Left kidney (tissue), 8 donors: ENCODE results near the gene HMGB3. TPM values are rescaled to one million over a fixed set of nuclear protein-coding genes. Genes with fewer than 3 reads are reported as not detected.
"Not testable (repeated sequence)": the region's sequence is repeated elsewhere in the genome, so short reads cannot be mapped to it uniquely, and the experiment has no call there.

Source experiments
- DNase-seq: peaks from one replicate; pipeline ENCODE4 v3.0.0-alpha.2; 2013
- long read RNA-seq, 8 donors: transcript quantifications; one replicate each; lab custom pipeline, GENCODE V29; 2026
- polyA plus RNA-seq: library from polyadenylated mRNA; unstranded; fragments of 120-200 nt; gene quantifications from one replicate; pipeline ENCODE4 v1.2.1, GENCODE V29; 2013; ENCODE audit not compliant: insufficient read length

The HMGB3 gene
- polyA plus RNA-seq = 159 TPM
- long read RNA-seq, donor 1, transcript HMGB3-201 (5 exons, 3,560 nt) = major isoform, 21 of 95 reads
- long read RNA-seq, donor 1, partial matches to known transcripts = 66 of 95 reads
- long read RNA-seq, donor 1, other reads (novel, unspliced or antisense) = 0 of 95 reads
- long read RNA-seq, donor 2, transcript HMGB3-201 (5 exons, 3,560 nt) = major isoform, 27 of 71 reads
- long read RNA-seq, donor 2, partial matches to known transcripts = 38 of 71 reads
- long read RNA-seq, donor 2, other reads (novel, unspliced or antisense) = 0 of 71 reads
- long read RNA-seq, donor 3, transcript HMGB3-201 (5 exons, 3,560 nt) = major isoform, 21 of 60 reads
- long read RNA-seq, donor 3, partial matches to known transcripts = 34 of 60 reads
- long read RNA-seq, donor 3, other reads (novel, unspliced or antisense) = 0 of 60 reads
- long read RNA-seq, donor 4 = 0 reads
- long read RNA-seq, donor 5, transcript HMGB3-201 (5 exons, 3,560 nt) = major isoform, 48 of 97 reads
- long read RNA-seq, donor 5, partial matches to known transcripts = 45 of 97 reads
- long read RNA-seq, donor 5, other reads (novel, unspliced or antisense) = 0 of 97 reads
- long read RNA-seq, donor 6, transcript HMGB3-205 (5 exons, 793 nt) = minor isoform, 6 of 86 reads
- long read RNA-seq, donor 6, transcript HMGB3-201 (5 exons, 3,560 nt) = major isoform, 37 of 86 reads
- long read RNA-seq, donor 6, partial matches to known transcripts = 42 of 86 reads
- long read RNA-seq, donor 6, other reads (novel, unspliced or antisense) = 0 of 86 reads
- long read RNA-seq, donor 7, transcript HMGB3-201 (5 exons, 3,560 nt) = major isoform, 40 of 89 reads
- long read RNA-seq, donor 7, transcript HMGB3-205 (5 exons, 793 nt) = minor isoform, 5 of 89 reads
- long read RNA-seq, donor 7, partial matches to known transcripts = 44 of 89 reads
- long read RNA-seq, donor 7, other reads (novel, unspliced or antisense) = 0 of 89 reads
- long read RNA-seq, donor 8, transcript HMGB3-201 (5 exons, 3,560 nt) = major isoform, 17 of 30 reads
- long read RNA-seq, donor 8, partial matches to known transcripts = 11 of 30 reads
- long read RNA-seq, donor 8, other reads (novel, unspliced or antisense) = 0 of 30 reads

GRCh38 chrX:150982788-150983520 lies at the start of gene HMGB3:
Gene HMGB3, plus strand, starts transcription at chrX:150983335. Its CDS starts 2,265 bp downstream, at chrX:150985600.
- peak; percentile 86 for DNase-seq

- no peak for DNase-seq
These were observed 49.2 kb upstream of the HMGB3 start for GRCh38 chrX:150933945-150934350.

- no peak for DNase-seq
These were observed 48.7 kb upstream of the HMGB3 start for GRCh38 chrX:150934453-150934852.

- no peak for DNase-seq
These were observed 47.7 kb upstream of the HMGB3 start for GRCh38 chrX:150935467-150935866.

- DNase-seq = no peak
These were observed 46.6 kb upstream of the HMGB3 start for GRCh38 chrX:150936556-150936955.

- DNase-seq = no peak
These were observed 42.2 kb upstream of the HMGB3 start for GRCh38 chrX:150940844-150941495.

- DNase-seq = no peak
These were observed 41.6 kb upstream of the HMGB3 start for GRCh38 chrX:150941580-150941979.

- DNase-seq = no peak
These were observed 40.1 kb upstream of the HMGB3 start for GRCh38 chrX:150942942-150943594.

GRCh38 chrX:150944233-150944632 lies 38.9 kb upstream of the HMGB3 start:
- DNase-seq = no peak

GRCh38 chrX:150954951-150955350 lies 28.2 kb upstream of the HMGB3 start:
- no peak for DNase-seq

- no peak for DNase-seq
These were observed 27.5 kb upstream of the HMGB3 start for GRCh38 chrX:150955590-150955989.

GRCh38 chrX:150958177-150958576 lies 25.0 kb upstream of the HMGB3 start:
- DNase-seq = no peak

GRCh38 chrX:150959557-150959956 lies 23.6 kb upstream of the HMGB3 start:
- DNase-seq = no peak

GRCh38 chrX:150961631-150962030 lies 21.5 kb upstream of the HMGB3 start:
- DNase-seq = no peak

- DNase-seq = not testable (repeated sequence)
These were observed 18.7 kb upstream of the HMGB3 start for GRCh38 chrX:150964416-150964815.

- DNase-seq = no peak
These were observed 16.9 kb upstream of the HMGB3 start for GRCh38 chrX:150966235-150966634.

GRCh38 chrX:150966742-150967141 lies 16.4 kb upstream of the HMGB3 start:
- no peak for DNase-seq

- no peak for DNase-seq
These were observed 15.3 kb upstream of the HMGB3 start for GRCh38 chrX:150967786-150968185.

- DNase-seq = no peak
These were observed 14.0 kb upstream of the HMGB3 start for GRCh38 chrX:150968862-150969720.

GRCh38 chrX:150972450-150972849 lies 10.7 kb upstream of the HMGB3 start:
- no peak for DNase-seq
